NCI-H510A treated with DMSO at 0.1 percent for 48 hours (cell line): ENCODE measurements around the gene SEC63.

Experiments
- DNase-seq: peaks from one replicate; lab custom pipeline; 2025; lab: John Stamatoyannopoulos, UW

The SEC63 gene

DNA sequence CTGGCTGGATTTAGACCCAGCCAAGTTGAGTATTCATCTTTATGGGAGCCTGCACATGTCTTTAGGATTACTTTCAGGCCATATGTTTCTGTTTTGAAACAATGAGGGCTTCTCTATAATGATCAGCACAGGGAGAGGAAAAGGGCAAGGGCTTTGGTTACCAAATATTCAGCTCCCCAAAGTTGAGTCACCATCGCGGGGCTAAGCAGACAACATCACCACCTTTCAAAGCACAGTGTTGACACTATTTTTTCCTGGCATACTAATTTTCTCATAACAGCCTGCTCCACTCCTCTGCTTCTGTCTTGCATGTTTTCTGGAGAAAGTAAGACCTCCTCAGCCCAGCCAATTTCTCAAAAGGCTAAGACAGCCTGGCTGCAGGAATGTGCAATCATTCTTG lies 138.8 kb downstream of the SEC63 start:
- DNase-seq, result no peak

DNA sequence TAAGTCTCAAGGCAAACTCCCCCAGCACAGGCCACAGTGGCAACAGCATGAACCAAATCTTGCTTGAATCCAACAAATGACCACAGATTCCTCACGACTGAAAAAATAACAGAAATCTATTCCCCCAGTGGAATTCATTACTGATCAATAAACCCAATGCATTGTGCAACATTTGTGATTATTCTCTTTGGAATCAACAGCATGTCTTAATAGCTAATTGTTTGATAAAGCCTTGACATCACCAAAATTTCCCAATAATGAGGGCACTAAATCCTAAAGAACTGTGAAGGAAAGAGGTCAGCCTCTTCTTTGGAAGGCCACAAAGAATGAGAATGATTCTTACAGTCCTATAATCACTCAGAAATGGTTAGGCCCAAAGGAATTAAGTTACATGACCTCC lies 139.7 kb downstream of the SEC63 start:
- DNase-seq, result no peak

DNA sequence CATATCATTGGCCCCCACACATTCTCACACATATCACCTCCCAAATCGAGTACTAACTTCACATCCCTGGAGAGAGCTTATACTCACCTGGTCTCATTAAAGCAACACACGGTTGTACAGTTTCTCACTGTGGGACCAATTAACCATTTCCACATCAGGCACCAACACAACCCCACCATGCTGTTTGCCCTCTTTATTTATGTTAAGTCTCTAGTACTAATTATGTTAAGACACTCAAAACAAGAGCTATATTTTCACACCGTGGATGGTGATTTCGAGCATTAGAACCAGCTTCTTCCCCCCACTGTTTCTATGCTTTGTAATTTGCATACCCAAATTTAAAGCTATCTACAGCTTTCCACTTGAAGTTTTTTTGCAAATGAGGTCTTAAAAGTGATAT lies 140.2 kb downstream of the SEC63 start:
- no peak for DNase-seq
